Osteoblast (primary cell): ENCODE results near the gene PLXNB2. TPM values are rescaled to one million over a fixed set of nuclear protein-coding genes. Genes with fewer than 3 reads are reported as not detected.

Experiments
- DNase-seq: peaks from one replicate; pipeline ENCODE4 v3.0.0; 2011; ENCODE audit warnings: low spot score, mixed read lengths; ENCODE audit not compliant: insufficient read length; ENCODE audit errors: missing footprints
- H2AFZ ChIP-seq: 2 replicates; pipeline ENCODE4 v1.6.0; 2011; ENCODE audit warnings: mild to moderate bottlenecking, low read length
- H3K27ac ChIP-seq: 2 replicates; pipeline ENCODE4 v1.5.1; 2011; ENCODE audit warnings: mild to moderate bottlenecking, low read depth, low read length, moderate library complexity
- H3K27me3 ChIP-seq: 2 replicates; pipeline ENCODE4 v1.6.0; 2012; ENCODE audit warnings: mild to moderate bottlenecking, control low read depth, inconsistent platforms, low read length, moderate library complexity; ENCODE audit not compliant: insufficient read depth
- H3K36me3 ChIP-seq: 2 replicates; pipeline ENCODE4 v1.5.1; 2011; ENCODE audit warnings: mild to moderate bottlenecking, low read length, control low read depth, moderate library complexity; ENCODE audit not compliant: insufficient read depth
- H3K4me1 ChIP-seq: 2 replicates; pipeline ENCODE4 v1.5.1; 2011; ENCODE audit warnings: mild to moderate bottlenecking, low read length, control low read depth, moderate library complexity; ENCODE audit not compliant: insufficient read depth
- H3K4me2 ChIP-seq: 2 replicates; pipeline ENCODE4 v1.6.0; 2011; ENCODE audit warnings: mild to moderate bottlenecking, low read length; ENCODE audit not compliant: insufficient read depth
- H3K4me3 ChIP-seq: fragments of 200-600 bp; sonication (generic); 3 replicates; pipeline ENCODE4 v1.5.1; 2012; ENCODE audit warnings: mild to moderate bottlenecking, low read length, inconsistent platforms; ENCODE audit not compliant: insufficient read depth
- H3K79me2 ChIP-seq: 2 replicates; pipeline ENCODE4 v1.6.0; 2012; ENCODE audit warnings: mild to moderate bottlenecking, low read length, control low read depth, inconsistent platforms; ENCODE audit not compliant: insufficient read depth
- H3K9me3 ChIP-seq: 2 replicates; pipeline ENCODE4 v1.5.1; 2011; ENCODE audit warnings: low read depth, low read length, control low read depth
- H4K20me1 ChIP-seq: 2 replicates; pipeline ENCODE4 v1.6.0; 2012; ENCODE audit warnings: mild to moderate bottlenecking, low read length, control low read depth; ENCODE audit not compliant: insufficient read depth
- CTCF ChIP-seq: IDR thresholded peaks from 2 replicates; pipeline ENCODE4 v1.5.1; 2011; ENCODE audit warnings: mild to moderate bottlenecking, low read depth, low read length, moderate library complexity; ENCODE audit errors: extremely low read depth
- total RNA-seq: library from RNA; depleted of rRNA; stranded (reverse); fragments of >200 nt; gene quantifications from 2 replicates; pipeline ENCODE4 v1.2.3, GENCODE V29; 2012

Gene PLXNB2
- total RNA-seq, 1 donor = 209 TPM

- Histone ChIP-seq H3K36me3 (no peaks in the 10 kb centered on the region), H3K4me1 (peaks cover 48% of the 10 kb centered on the region), H3K4me2 (peak overlapping the region; percentile 27), H3K27ac (peak overlapping the region; percentile 11), H3K79me2 (peaks cover 40% of the 10 kb centered on the region), H3K27me3 (no peaks in the 10 kb centered on the region), H2AFZ (no peak overlapping the region), H3K9me3 (no peaks in the 10 kb centered on the region), H4K20me1 (peaks cover 23% of the 10 kb centered on the region), H3K4me3 (no peak overlapping the region)
- peak; percentile 90 for DNase-seq
- no peak for TF ChIP-seq CTCF
Observed at GRCh38 chr22:50307890-50308596, 597 bp upstream of the PLXNB2 start.

GRCh38 chr22:50305923-50306566 is 1.4 kb downstream of the PLXNB2 start:
- H3K4me2 ChIP-seq = peak overlapping the region; percentile 91
- DNase-seq = peak; percentile 100
- H3K79me2 ChIP-seq = peaks cover 60% of the 10 kb centered on the region
- no peaks in the 10 kb centered on the region for H3K36me3 ChIP-seq
- peaks cover 68% of the 10 kb centered on the region for H3K4me1 ChIP-seq
- H3K9me3 ChIP-seq = no peaks in the 10 kb centered on the region
- no peak for TF ChIP-seq CTCF
- H3K4me3 ChIP-seq = peak overlapping the region; percentile 87
- no peaks in the 10 kb centered on the region for H3K27me3 ChIP-seq
- peak overlapping the region; percentile 96 for H3K27ac ChIP-seq
- peaks cover 43% of the 10 kb centered on the region for H4K20me1 ChIP-seq
- no peak overlapping the region for H2AFZ ChIP-seq

GRCh38 chr22:50305393-50305922 is 2.0 kb downstream of the PLXNB2 start:
- no peaks in the 10 kb centered on the region for H3K36me3 ChIP-seq
- H3K4me3 ChIP-seq = peak overlapping the region; percentile 87
- peaks cover 49% of the 10 kb centered on the region for H4K20me1 ChIP-seq
- DNase-seq = no peak
- no peak for TF ChIP-seq CTCF
- H3K9me3 ChIP-seq = no peaks in the 10 kb centered on the region
- peaks cover 73% of the 10 kb centered on the region for H3K4me1 ChIP-seq
- H3K27me3 ChIP-seq = no peaks in the 10 kb centered on the region
- H3K79me2 ChIP-seq = peaks cover 66% of the 10 kb centered on the region
- H3K27ac ChIP-seq = peak overlapping the region; percentile 96
- H2AFZ ChIP-seq = no peak overlapping the region
- peak overlapping the region; percentile 91 for H3K4me2 ChIP-seq
